ENCODE results near the gene AKAP1.

DNA sequence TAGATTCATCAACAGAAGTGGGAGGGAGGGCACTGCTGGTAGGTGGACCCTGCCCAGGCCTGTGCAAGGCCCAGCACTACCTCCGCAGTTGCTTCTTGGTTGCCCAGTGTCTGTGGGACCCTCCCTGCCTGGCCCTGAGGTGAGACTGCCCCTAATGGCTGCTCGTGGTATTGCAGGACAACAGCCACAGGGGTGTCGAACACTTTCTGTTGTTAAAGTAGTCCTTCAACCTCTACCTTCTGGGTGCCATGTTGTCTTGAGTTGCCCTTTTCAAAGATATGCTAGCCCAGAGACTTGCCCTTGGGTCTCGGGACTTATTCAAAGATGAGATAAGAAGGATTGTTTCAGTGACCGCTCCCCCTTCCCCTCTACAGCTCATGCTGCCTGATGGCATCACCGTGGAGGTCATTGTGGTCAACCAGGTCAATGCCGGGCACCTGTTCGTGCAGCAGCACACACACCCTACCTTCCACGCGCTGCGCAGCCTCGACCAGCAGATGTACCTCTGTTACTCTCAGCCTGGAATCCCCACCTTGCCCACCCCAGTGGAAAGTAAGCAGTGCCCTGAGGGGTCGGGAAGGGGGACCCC is 29.1 kb downstream of the AKAP1 start:
- TF ChIP-seq, protein P1, sequence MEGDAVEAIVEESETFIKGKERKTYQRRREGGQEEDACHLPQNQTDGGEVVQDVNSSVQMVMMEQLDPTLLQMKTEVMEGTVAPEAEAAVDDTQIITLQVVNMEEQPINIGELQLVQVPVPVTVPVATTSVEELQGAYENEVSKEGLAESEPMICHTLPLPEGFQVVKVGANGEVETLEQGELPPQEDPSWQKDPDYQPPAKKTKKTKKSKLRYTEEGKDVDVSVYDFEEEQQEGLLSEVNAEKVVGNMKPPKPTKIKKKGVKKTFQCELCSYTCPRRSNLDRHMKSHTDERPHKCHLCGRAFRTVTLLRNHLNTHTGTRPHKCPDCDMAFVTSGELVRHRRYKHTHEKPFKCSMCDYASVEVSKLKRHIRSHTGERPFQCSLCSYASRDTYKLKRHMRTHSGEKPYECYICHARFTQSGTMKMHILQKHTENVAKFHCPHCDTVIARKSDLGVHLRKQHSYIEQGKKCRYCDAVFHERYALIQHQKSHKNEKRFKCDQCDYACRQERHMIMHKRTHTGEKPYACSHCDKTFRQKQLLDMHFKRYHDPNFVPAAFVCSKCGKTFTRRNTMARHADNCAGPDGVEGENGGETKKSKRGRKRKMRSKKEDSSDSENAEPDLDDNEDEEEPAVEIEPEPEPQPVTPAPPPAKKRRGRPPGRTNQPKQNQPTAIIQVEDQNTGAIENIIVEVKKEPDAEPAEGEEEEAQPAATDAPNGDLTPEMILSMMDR (IDR thresholded peaks at IDR 0.05) = peak; percentile 92
- TF ChIP-seq ZFX (IDR thresholded peaks at IDR 0.05; ENCODE audit: borderline replicate concordance) = no peak
